ENCODE results near the gene PFKFB3.

DNA sequence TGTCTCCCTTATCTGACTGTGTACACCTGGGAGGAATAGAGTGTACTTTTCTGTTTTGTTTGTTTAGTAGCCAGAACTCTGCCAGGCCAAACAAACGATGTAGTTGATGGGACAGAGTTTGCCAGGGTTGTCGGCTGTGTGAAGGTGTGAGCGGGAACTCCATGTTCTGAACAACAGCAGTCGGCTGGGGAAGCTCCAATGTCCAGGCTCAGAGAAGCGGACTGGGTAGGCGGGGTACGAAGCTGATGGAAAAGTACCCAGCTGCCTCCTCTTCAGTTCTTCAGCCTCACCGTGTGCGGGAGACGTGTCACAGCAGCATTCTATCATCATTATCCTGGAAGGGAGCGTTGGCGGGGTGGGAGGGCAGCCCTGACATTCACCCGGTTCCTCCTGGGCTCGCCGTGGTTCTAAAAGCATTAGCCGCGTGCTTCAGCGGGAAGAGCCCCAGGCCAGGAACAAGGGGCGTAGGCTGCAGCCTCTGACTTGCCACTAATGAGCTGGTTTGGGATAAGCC, 52.9 kb downstream of the PFKFB3 start:
- no peak for TF ChIP-seq EP300 (IDR thresholded peaks at IDR 0.05)
- TF ChIP-seq, protein P1, sequence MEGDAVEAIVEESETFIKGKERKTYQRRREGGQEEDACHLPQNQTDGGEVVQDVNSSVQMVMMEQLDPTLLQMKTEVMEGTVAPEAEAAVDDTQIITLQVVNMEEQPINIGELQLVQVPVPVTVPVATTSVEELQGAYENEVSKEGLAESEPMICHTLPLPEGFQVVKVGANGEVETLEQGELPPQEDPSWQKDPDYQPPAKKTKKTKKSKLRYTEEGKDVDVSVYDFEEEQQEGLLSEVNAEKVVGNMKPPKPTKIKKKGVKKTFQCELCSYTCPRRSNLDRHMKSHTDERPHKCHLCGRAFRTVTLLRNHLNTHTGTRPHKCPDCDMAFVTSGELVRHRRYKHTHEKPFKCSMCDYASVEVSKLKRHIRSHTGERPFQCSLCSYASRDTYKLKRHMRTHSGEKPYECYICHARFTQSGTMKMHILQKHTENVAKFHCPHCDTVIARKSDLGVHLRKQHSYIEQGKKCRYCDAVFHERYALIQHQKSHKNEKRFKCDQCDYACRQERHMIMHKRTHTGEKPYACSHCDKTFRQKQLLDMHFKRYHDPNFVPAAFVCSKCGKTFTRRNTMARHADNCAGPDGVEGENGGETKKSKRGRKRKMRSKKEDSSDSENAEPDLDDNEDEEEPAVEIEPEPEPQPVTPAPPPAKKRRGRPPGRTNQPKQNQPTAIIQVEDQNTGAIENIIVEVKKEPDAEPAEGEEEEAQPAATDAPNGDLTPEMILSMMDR (IDR thresholded peaks at IDR 0.05) = no peak
